ENCODE data around the gene DPYSL4.

GRCh38 chr10:132253092-132253687 lies 66.4 kb downstream of the DPYSL4 start:
- no peak for TF ChIP-seq CTCF (IDR thresholded peaks at IDR 0.05)
- TF ChIP-seq, protein P1, sequence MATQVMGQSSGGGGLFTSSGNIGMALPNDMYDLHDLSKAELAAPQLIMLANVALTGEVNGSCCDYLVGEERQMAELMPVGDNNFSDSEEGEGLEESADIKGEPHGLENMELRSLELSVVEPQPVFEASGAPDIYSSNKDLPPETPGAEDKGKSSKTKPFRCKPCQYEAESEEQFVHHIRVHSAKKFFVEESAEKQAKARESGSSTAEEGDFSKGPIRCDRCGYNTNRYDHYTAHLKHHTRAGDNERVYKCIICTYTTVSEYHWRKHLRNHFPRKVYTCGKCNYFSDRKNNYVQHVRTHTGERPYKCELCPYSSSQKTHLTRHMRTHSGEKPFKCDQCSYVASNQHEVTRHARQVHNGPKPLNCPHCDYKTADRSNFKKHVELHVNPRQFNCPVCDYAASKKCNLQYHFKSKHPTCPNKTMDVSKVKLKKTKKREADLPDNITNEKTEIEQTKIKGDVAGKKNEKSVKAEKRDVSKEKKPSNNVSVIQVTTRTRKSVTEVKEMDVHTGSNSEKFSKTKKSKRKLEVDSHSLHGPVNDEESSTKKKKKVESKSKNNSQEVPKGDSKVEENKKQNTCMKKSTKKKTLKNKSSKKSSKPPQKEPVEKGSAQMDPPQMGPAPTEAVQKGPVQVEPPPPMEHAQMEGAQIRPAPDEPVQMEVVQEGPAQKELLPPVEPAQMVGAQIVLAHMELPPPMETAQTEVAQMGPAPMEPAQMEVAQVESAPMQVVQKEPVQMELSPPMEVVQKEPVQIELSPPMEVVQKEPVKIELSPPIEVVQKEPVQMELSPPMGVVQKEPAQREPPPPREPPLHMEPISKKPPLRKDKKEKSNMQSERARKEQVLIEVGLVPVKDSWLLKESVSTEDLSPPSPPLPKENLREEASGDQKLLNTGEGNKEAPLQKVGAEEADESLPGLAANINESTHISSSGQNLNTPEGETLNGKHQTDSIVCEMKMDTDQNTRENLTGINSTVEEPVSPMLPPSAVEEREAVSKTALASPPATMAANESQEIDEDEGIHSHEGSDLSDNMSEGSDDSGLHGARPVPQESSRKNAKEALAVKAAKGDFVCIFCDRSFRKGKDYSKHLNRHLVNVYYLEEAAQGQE (IDR thresholded peaks at IDR 0.05; ENCODE audit: insufficient read depth in 1 of 2, low read depth in 2 of 2, low read length in 1 of 2): no peak
- TF ChIP-seq POLR2AphosphoS5 (IDR thresholded peaks at IDR 0.05; ENCODE audit: low read depth, low read length): no peak

All from Panc1 (cell line).